ENCODE measurements around the gene FCER2.

DNA sequence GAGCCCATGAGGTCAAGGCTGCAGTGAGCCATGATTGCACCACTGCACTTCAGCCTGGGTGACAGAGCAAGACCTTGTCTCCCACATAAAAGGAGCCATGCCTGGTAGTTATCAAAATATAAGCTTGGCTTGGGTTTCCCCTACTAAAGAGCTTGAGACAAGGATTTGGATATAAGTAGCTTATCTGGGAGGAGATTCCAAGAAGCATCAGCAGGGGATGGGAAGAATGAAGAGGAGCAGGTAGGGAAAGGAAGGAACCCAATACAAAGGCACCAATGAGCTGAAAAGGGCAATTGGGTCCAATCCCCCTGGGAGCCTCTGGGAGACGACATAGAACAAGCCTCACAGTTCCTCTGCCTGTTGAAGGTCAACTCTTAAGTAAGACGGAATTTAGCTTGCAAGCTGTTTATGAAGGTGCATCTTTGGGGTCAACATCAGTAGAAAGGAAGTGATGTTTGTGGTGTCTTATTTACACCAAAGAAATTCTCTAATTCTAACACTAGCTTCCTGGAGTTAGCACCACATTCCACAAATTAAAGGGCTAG lies 37.4 kb upstream of the FCER2 start:
- TF ChIP-seq, protein P1, sequence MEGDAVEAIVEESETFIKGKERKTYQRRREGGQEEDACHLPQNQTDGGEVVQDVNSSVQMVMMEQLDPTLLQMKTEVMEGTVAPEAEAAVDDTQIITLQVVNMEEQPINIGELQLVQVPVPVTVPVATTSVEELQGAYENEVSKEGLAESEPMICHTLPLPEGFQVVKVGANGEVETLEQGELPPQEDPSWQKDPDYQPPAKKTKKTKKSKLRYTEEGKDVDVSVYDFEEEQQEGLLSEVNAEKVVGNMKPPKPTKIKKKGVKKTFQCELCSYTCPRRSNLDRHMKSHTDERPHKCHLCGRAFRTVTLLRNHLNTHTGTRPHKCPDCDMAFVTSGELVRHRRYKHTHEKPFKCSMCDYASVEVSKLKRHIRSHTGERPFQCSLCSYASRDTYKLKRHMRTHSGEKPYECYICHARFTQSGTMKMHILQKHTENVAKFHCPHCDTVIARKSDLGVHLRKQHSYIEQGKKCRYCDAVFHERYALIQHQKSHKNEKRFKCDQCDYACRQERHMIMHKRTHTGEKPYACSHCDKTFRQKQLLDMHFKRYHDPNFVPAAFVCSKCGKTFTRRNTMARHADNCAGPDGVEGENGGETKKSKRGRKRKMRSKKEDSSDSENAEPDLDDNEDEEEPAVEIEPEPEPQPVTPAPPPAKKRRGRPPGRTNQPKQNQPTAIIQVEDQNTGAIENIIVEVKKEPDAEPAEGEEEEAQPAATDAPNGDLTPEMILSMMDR (conservative IDR thresholded peaks at IDR 0.05; ENCODE audit: low read depth, low read length), result no peak
- TF ChIP-seq EZH2 (IDR thresholded peaks at IDR 0.05; ENCODE audit: low read length, unreplicated experiment) (no peak), EZH2phosphoT487 (IDR thresholded peaks at IDR 0.05; ENCODE audit: borderline replicate concordance, low read length) (no peak)

Data from PC-3 (cell line).